ENCODE results near the gene PLIN4. TPM values are rescaled to one million over a fixed set of nuclear protein-coding genes. Genes with fewer than 3 reads are reported as not detected.

Gene PLIN4
- total and polyA plus RNA-seq, 2 donors (not counting 3 experiments of a cell fraction or from before 2014, with no cell fraction given): 0.01 TPM; not detected in 1

GRCh38 chr19:4553092-4553695, 34.9 kb upstream of the PLIN4 start:
- no peak overlapping the region for H3K27ac ChIP-seq (ENCODE audit: insufficient read depth, low read depth, low read length)
- peaks cover 9% of the 10 kb centered on the region for H3K4me1 ChIP-seq (ENCODE audit: control insufficient read depth, extremely low read depth, insufficient read depth, low read length)
- H3K9me3 ChIP-seq (replicated peaks; ENCODE audit: control insufficient read depth, insufficient read depth, low read length): no peaks in the 10 kb centered on the region
- no peak overlapping the region for H3K9ac ChIP-seq (replicated peaks; ENCODE audit: extremely low read depth, insufficient read depth, low read length)
- FAIRE-seq (no peak), DNase-seq (ENCODE audit: low read depth, low spot score) (no peak)
- H3K27me3 ChIP-seq (ENCODE audit: control insufficient read depth in 2 of 2, insufficient read depth in 2 of 2, low read length in 2 of 2): no peaks in the 10 kb centered on the region
- H3K4me3 ChIP-seq (replicated peaks in 1 of 3; ENCODE audit: insufficient read depth in 1 of 3, low read depth in 1 of 3, low read length in 3 of 3): no peak overlapping the region
- ChIA-PET POLR2A (no interaction called here), CTCF (no interaction called here)
- H2AFZ ChIP-seq (ENCODE audit: low read depth, low read length): no peak overlapping the region
- intact Hi-C loops (cut with micrococcal nuclease): no loop called here
- peaks cover 20 to 62% of the 10 kb centered on the region in 2 experiments for H3K36me3 ChIP-seq (ENCODE audit: control insufficient read depth in 2 of 2, extremely low read depth in 1 of 2, insufficient read depth in 2 of 2, low read length in 2 of 2)
- no peaks in the 10 kb centered on the region for H3K9me1 ChIP-seq (replicated peaks; ENCODE audit: control insufficient read depth, extremely low read depth, insufficient read depth, low read length)
- H3K79me2 ChIP-seq (ENCODE audit: control insufficient read depth, insufficient read depth, low read length): peaks cover 6% of the 10 kb centered on the region
- TF ChIP-seq EZH2 (IDR thresholded peaks at IDR 0.05; ENCODE audit: borderline replicate concordance, low read depth, low read length, severe bottlenecking): no peak
- no TSS peak for BruUV-seq (replicated peaks)
- no peaks in the 10 kb centered on the region for H4K20me1 ChIP-seq (replicated peaks; ENCODE audit: control insufficient read depth, extremely low read depth, insufficient read depth, low read length)
- no peak overlapping the region for H3K4me2 ChIP-seq (ENCODE audit: insufficient read depth, low read length)
- dilution Hi-C loops (cut with MboI; ENCODE audit: extremely low pct_ligation_motif_present, low sequenced_read_pairs): no loop called here

- no peaks in the 10 kb centered on the region for H3K9me1 ChIP-seq (replicated peaks; ENCODE audit: control insufficient read depth, extremely low read depth, insufficient read depth, low read length)
- dilution Hi-C loops (cut with MboI; ENCODE audit: extremely low pct_ligation_motif_present, low sequenced_read_pairs) (no loop called here), intact Hi-C loops (cut with micrococcal nuclease) (no loop called here)
- CTCF ChIA-PET: no interaction called here
- no peak overlapping the region for H3K4me3 ChIP-seq (replicated peaks in 1 of 3; ENCODE audit: insufficient read depth in 1 of 3, low read depth in 1 of 3, low read length in 3 of 3)
- H3K36me3 ChIP-seq (ENCODE audit: control insufficient read depth in 2 of 2, extremely low read depth in 1 of 2, insufficient read depth in 2 of 2, low read length in 2 of 2): peaks cover 20 to 67% of the 10 kb centered on the region in 2 experiments
- H4K20me1 ChIP-seq (replicated peaks; ENCODE audit: control insufficient read depth, extremely low read depth, insufficient read depth, low read length): no peaks in the 10 kb centered on the region
- no peak overlapping the region for H3K4me2 ChIP-seq (ENCODE audit: insufficient read depth, low read length)
- no peak for DNase-seq (ENCODE audit: low read depth, low spot score)
- H3K79me2 ChIP-seq (ENCODE audit: control insufficient read depth, insufficient read depth, low read length): peaks cover under 1% of the 10 kb centered on the region
- H3K4me1 ChIP-seq (ENCODE audit: control insufficient read depth, extremely low read depth, insufficient read depth, low read length): peaks cover 3% of the 10 kb centered on the region
- BruUV-seq (replicated peaks): no TSS peak
- no peak overlapping the region for H3K27ac ChIP-seq (ENCODE audit: insufficient read depth, low read depth, low read length)
- POLR2A ChIA-PET: no interaction called here
- TF ChIP-seq POLR2AphosphoS5 (IDR thresholded peaks at IDR 0.05; ENCODE audit: insufficient read depth, low read depth, low read length) (no peak), MAX (IDR thresholded peaks at IDR 0.05; ENCODE audit: insufficient read depth, insufficient read length) (no peak), EZH2 (IDR thresholded peaks at IDR 0.05; ENCODE audit: borderline replicate concordance, low read depth, low read length, severe bottlenecking) (no peak), MYC (IDR thresholded peaks at IDR 0.05; ENCODE audit: low read depth, low read length) (no peak), CTCF (IDR thresholded peaks at IDR 0.05; ENCODE audit: extremely low read depth in 1 of 2, insufficient read depth in 1 of 2, low read depth in 1 of 2, low read length in 2 of 2) (no peak), GATA2 (IDR thresholded peaks at IDR 0.05; ENCODE audit: insufficient read depth, insufficient read length, low read depth, low read length) (no peak), JUN (IDR thresholded peaks at IDR 0.05; ENCODE audit: borderline replicate concordance, insufficient read depth, insufficient read length, low read depth) (no peak), FOS (IDR thresholded peaks at IDR 0.05; ENCODE audit: borderline replicate concordance, insufficient read depth, low read length) (no peak), POLR2A (IDR thresholded peaks at IDR 0.05; ENCODE audit: low read depth, low read length) (no peak)
- no peak overlapping the region for H2AFZ ChIP-seq (ENCODE audit: low read depth, low read length)
- FAIRE-seq: no peak
- no peak overlapping the region for H3K9ac ChIP-seq (replicated peaks; ENCODE audit: extremely low read depth, insufficient read depth, low read length)
- no peaks in the 10 kb centered on the region for H3K27me3 ChIP-seq (ENCODE audit: control insufficient read depth in 2 of 2, insufficient read depth in 2 of 2, low read length in 2 of 2)
- no peaks in the 10 kb centered on the region for H3K9me3 ChIP-seq (replicated peaks; ENCODE audit: control insufficient read depth, insufficient read depth, low read length)
These were observed 34.2 kb upstream of the PLIN4 start for GRCh38 chr19:4552525-4552819.
